ENCODE data around the gene HID1. TPM values are rescaled to one million over a fixed set of nuclear protein-coding genes. Genes with fewer than 3 reads are reported as not detected.

The HID1 gene, protein sequence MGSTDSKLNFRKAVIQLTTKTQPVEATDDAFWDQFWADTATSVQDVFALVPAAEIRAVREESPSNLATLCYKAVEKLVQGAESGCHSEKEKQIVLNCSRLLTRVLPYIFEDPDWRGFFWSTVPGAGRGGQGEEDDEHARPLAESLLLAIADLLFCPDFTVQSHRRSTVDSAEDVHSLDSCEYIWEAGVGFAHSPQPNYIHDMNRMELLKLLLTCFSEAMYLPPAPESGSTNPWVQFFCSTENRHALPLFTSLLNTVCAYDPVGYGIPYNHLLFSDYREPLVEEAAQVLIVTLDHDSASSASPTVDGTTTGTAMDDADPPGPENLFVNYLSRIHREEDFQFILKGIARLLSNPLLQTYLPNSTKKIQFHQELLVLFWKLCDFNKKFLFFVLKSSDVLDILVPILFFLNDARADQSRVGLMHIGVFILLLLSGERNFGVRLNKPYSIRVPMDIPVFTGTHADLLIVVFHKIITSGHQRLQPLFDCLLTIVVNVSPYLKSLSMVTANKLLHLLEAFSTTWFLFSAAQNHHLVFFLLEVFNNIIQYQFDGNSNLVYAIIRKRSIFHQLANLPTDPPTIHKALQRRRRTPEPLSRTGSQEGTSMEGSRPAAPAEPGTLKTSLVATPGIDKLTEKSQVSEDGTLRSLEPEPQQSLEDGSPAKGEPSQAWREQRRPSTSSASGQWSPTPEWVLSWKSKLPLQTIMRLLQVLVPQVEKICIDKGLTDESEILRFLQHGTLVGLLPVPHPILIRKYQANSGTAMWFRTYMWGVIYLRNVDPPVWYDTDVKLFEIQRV
- 26.6 and 29.8 TPM in 2 replicates for polyA plus RNA-seq
- 32.8 and 42.6 TPM in 2 replicates for polyA minus RNA-seq

DNA sequence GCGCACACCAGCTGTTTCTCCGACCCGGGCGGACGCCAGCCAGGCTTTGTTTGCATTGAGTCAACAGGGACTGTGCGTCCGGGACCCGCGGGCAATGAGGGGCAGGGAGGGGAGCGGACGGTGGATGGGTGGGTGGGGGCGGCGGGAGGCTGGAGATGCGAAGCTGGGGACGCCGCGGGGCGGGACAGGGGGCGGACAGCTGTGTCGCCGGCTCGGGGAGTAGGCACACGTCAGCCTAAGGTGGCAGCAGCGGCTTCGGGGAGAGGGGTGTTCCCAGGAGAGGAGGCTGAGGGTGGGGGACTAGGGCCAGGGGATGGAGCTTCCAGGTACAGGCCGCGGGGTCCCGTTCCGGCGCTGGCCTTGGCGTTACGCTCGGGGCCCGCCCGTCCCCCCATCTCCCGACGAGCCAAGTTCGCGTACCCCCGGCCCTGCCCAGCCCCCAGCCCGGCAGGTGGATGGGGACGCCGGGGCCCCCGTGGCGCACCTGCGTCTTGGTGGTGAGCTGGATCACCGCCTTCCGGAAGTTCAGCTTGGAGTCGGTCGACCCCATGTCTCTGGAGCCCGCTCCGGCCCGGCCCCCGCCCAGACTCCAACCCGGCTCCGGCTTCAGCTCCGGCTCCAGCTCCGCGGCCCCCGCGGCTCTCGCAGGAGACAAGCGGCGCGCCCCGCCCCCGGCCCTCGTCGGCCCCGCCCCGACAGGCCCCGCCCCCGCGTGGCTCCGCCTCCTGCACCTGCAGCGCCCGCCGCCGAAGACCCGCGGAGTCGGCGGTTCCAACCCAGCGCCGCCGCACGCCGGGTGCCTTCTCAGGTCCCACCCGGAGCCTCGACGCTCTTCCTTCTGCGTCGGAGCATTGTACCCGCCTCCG is at the start of gene HID1:
Gene HID1, minus strand, starts transcription at position 653 of the 866 bp plus-strand sequence. Its CDS starts 103 bp downstream, at position 550.
- peak; percentile 20 for TF ChIP-seq REST (IDR thresholded peaks at IDR 0.05; ENCODE audit: borderline replicate concordance)
- TF ChIP-seq POLR2AphosphoS5 (IDR thresholded peaks at IDR 0.05): peak; percentile 63
- TF ChIP-seq RAD21 (conservative IDR thresholded peaks at IDR 0.05): no peak
- no peak for TF ChIP-seq TAF1 (IDR thresholded peaks at IDR 0.05; ENCODE audit: low read depth)
- no peak for TF ChIP-seq MXI1 (conservative IDR thresholded peaks at IDR 0.05; ENCODE audit: poor library complexity, severe bottlenecking)
- TF ChIP-seq EZH2 (IDR thresholded peaks at IDR 0.05; ENCODE audit: borderline replicate concordance, insufficient read depth, low read length, poor library complexity, severe bottlenecking): no peak
- H3K4me2 ChIP-seq (ENCODE audit: low read length): peak within 1 kb of the TSS; percentile 81
- H4K20me1 ChIP-seq (ENCODE audit: insufficient read depth): no peaks in the 10 kb centered on the region
- no peaks in the 10 kb centered on the region for H3F3A ChIP-seq (ENCODE audit: insufficient read depth, low read length, poor library complexity, severe bottlenecking)
- H3K27me3 ChIP-seq (ENCODE audit: insufficient read depth, low read depth, low read length): peaks cover 8% of the 10 kb centered on the region
- no peaks in the 10 kb centered on the region for H3K9me2 ChIP-seq (ENCODE audit: insufficient read depth, low read length)
- H3K36me3 ChIP-seq (ENCODE audit: insufficient read depth, low read length): no peaks in the 10 kb centered on the region
- no peaks in the 10 kb centered on the region for H3K9me3 ChIP-seq (ENCODE audit: low read length)
- peak within 1 kb of the TSS; percentile 96 for H3K4me3 ChIP-seq (ENCODE audit: low read length)
- H3K9ac ChIP-seq (ENCODE audit: low read length): peak within 1 kb of the TSS; percentile 83
- peaks cover 5% of the 10 kb centered on the region for H3K79me2 ChIP-seq (replicated peaks; ENCODE audit: insufficient read depth, low read length)
- H3K27ac ChIP-seq (ENCODE audit: low read length): peak within 1 kb of the TSS; percentile 47
- peak within 1 kb of the TSS; percentile 65 for H2AFZ ChIP-seq (ENCODE audit: low read depth, low read length)

GRCh38 chr17:75020331-75021110 is 48.0 kb upstream of the HID1 start:
- no peaks in the 10 kb centered on the region for H3K36me3 ChIP-seq (ENCODE audit: insufficient read depth, low read length)
- no peak overlapping the region for H3K27ac ChIP-seq (ENCODE audit: low read length)
- no peaks in the 10 kb centered on the region for H3K9me2 ChIP-seq (ENCODE audit: insufficient read depth, low read length)
- no peaks in the 10 kb centered on the region for H3K79me2 ChIP-seq (replicated peaks; ENCODE audit: insufficient read depth, low read length)
- H3K4me3 ChIP-seq (ENCODE audit: low read length): no peak overlapping the region
- no peak overlapping the region for H3K4me2 ChIP-seq (ENCODE audit: low read length)
- H3K9ac ChIP-seq (ENCODE audit: low read length): no peak overlapping the region
- no peaks in the 10 kb centered on the region for H3F3A ChIP-seq (ENCODE audit: insufficient read depth, low read length, poor library complexity, severe bottlenecking)
- H4K20me1 ChIP-seq (ENCODE audit: insufficient read depth): no peaks in the 10 kb centered on the region
- TF ChIP-seq EZH2 (IDR thresholded peaks at IDR 0.05; ENCODE audit: borderline replicate concordance, insufficient read depth, low read length, poor library complexity, severe bottlenecking) (no peak), TAF1 (IDR thresholded peaks at IDR 0.05; ENCODE audit: low read depth) (no peak), SMC3 (conservative IDR thresholded peaks at IDR 0.05; ENCODE audit: poor library complexity) (no peak)
- H3K27me3 ChIP-seq (ENCODE audit: insufficient read depth, low read depth, low read length): no peaks in the 10 kb centered on the region
- H2AFZ ChIP-seq (ENCODE audit: low read depth, low read length): no peak overlapping the region
- no peaks in the 10 kb centered on the region for H3K9me3 ChIP-seq (ENCODE audit: low read length)

Data from neural cell (in vitro differentiated cells).